ENCODE measurements around the gene BTRC. TPM values are rescaled to one million over a fixed set of nuclear protein-coding genes. Genes with fewer than 3 reads are reported as not detected.
"Not testable (repeated sequence)": the region's sequence is repeated elsewhere in the genome, so short reads cannot be mapped to it uniquely, and the experiment has no call there.

BTRC gene
- total RNA-seq, 6 experiments from 2014 or later, result 22.3 to 27.9 (median 24.5) TPM

- Mint-ChIP-seq H3K4me1 (ENCODE audit: low read depth) (peaks cover 23% of the 10 kb centered on the region), H3K36me3 (ENCODE audit: low read depth) (peaks cover 10% of the 10 kb centered on the region; the same call in 1 of the 2 replicates), H3K27me3 (ENCODE audit: insufficient read depth) (0 out of 2 replicates have a peak, but pooled peaks cover 3% of the 10 kb centered on the region), H3K4me3 (no peak overlapping the region), H3K27ac (no peak overlapping the region), H3K9me3 (no peaks in the 10 kb centered on the region)
- no peak for TF ChIP-seq CTCF (IDR thresholded peaks at IDR 0.05)
- DNase-seq, result no peak
Observed at GRCh38 chr10:101585841-101586240, 231.9 kb downstream of the BTRC start.

GRCh38 chr10:101587725-101588653 is 234.0 kb downstream of the BTRC start, which contains the start of the genes DPCD and POLL:
TSS of gene DPCD (plus strand) at chr10:101588321. CDS start at chr10:101588337, 16 bp downstream.
TSS of gene POLL (minus strand) at chr10:101588257. CDS start at chr10:101587360, 897 bp downstream.
- H3K9me3 Mint-ChIP-seq, result no peaks in the 10 kb centered on the region
- 0 out of 2 replicates have a peak, but pooled peaks cover 3% of the 10 kb centered on the region for H3K27me3 Mint-ChIP-seq (ENCODE audit: insufficient read depth)
- H3K36me3 Mint-ChIP-seq (ENCODE audit: low read depth), result peaks cover 10% of the 10 kb centered on the region; the same call in 1 of the 2 replicates
- H3K4me3 Mint-ChIP-seq, result peak within 1 kb of the TSS; percentile 97
- no peak for TF ChIP-seq CTCF (IDR thresholded peaks at IDR 0.05)
- peak; percentile 91 for DNase-seq
- peak within 1 kb of the TSS; percentile 82 for H3K27ac Mint-ChIP-seq
- H3K4me1 Mint-ChIP-seq (ENCODE audit: low read depth), result peaks cover 23% of the 10 kb centered on the region

DNA sequence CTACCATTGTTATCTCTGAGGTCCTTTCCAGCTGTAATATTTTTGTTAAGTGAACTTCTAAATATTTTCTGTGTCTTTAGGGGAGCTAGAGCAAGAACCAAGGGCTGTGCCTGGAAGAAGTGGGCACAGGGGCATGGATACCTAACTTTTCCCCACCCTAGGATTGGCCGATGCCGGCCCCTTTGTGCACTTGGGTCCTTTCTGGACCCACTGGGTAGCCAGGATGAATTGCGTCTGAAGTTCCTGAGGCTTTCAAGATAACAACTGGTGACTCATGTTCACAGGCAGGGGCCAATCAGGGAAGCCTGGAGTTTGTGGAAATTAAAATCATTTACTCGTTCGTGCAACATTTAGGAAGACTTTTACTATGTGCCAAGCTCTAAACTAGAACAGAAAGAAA is 234.9 kb downstream of the BTRC start:
- no peaks in the 10 kb centered on the region for H3K9me3 Mint-ChIP-seq
- DNase-seq, result peak; percentile 36
- peaks cover 10% of the 10 kb centered on the region; the same call in 1 of the 2 replicates for H3K36me3 Mint-ChIP-seq (ENCODE audit: low read depth)
- no peak for TF ChIP-seq CTCF (IDR thresholded peaks at IDR 0.05)
- H3K27ac Mint-ChIP-seq, result peak overlapping the region; percentile 82
- H3K27me3 Mint-ChIP-seq (ENCODE audit: insufficient read depth), result 0 out of 2 replicates have a peak, but pooled peaks cover 3% of the 10 kb centered on the region
- H3K4me1 Mint-ChIP-seq (ENCODE audit: low read depth), result peaks cover 23% of the 10 kb centered on the region
- peak overlapping the region; percentile 97 for H3K4me3 Mint-ChIP-seq

DNA sequence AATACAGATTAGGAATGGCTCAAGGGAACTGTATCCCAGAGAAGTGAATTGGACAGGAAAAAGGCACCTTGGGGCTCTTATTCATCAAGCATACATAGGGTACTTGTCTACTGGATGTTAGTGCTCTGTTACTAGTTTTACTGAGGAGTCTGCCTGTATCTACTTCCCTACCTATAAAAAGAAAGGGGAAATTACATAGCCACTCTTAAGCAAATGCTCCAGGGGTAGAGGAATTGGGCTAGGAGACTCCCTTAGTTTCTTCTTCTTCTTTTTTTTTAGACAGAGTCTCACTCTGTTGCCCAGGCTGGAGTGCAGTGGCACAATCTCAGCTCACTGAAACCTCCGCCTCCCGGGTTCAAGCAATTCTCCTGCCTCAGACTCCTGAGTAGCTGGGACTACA is 239.4 kb downstream of the BTRC start:
- not testable (repeated sequence) for H3K4me3 Mint-ChIP-seq; H3K27me3 Mint-ChIP-seq (ENCODE audit: insufficient read depth); DNase-seq; H3K27ac Mint-ChIP-seq; H3K9me3 Mint-ChIP-seq; H3K36me3 Mint-ChIP-seq (ENCODE audit: low read depth)
- H3K4me1 Mint-ChIP-seq (ENCODE audit: low read depth), result peaks cover 11% of the 10 kb centered on the region

DNA sequence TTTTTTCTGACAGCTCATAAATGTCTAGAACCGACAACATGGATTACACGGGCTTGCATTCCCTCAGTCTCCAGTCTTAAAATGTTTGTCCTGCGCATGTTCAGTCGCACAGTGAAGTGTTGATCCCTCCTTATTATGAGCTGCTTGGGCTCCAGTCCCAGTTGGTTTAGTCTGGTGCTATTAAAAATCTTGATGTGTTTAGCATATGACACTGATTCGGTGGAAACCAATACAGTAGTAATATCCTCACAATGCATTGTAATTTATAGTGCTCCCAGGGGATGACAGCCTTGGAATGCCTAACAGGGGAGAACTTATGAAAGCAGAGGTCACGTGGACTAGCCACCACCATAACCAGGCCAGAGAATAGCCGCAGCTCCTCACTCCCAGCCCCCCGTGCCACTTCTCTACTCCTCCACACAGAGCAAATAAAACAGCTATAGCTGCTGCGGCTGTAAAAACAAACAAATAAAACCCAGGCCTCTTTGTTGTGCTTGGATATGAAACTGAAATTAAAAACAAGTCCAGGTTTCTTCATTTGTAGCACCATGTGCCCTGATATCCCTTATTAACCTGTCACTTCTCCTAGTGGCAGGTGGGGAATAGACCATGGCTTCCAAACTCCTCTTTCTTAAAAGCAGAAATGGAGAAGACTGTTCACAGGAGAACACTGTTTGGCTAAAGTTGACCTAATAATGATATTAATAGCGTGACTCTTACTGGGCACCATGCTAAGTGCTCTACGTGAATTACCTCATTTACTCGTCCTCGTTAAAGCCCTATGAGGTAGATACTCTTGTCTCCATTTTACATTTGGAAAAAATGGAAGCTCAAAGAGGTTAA is 241.8 kb downstream of the BTRC start:
- no peaks in the 10 kb centered on the region for H3K4me1 Mint-ChIP-seq (ENCODE audit: low read depth)
- H3K27me3 Mint-ChIP-seq (ENCODE audit: insufficient read depth), result no peaks in the 10 kb centered on the region
- H3K36me3 Mint-ChIP-seq (ENCODE audit: low read depth), result no peaks in the 10 kb centered on the region
- H3K9me3 Mint-ChIP-seq, result no peaks in the 10 kb centered on the region
- TF ChIP-seq CTCF (IDR thresholded peaks at IDR 0.05), result no peak
- no peak overlapping the region for H3K4me3 Mint-ChIP-seq
- H3K27ac Mint-ChIP-seq, result no peak overlapping the region
- DNase-seq, result no peak
